Esophagus mucosa (tissue), 1 donor: ENCODE data around the gene S100A16. TPM values are rescaled to one million over a fixed set of nuclear protein-coding genes. Genes with fewer than 3 reads are reported as not detected.
"Not testable (repeated sequence)": the region's sequence is repeated elsewhere in the genome, so short reads cannot be mapped to it uniquely, and the experiment has no call there.

Experiments
- ATAC-seq: fragments of 200-7000 bp; cut with Tn5 transposase; one replicate; pipeline ENCODE4 v1.9.1; 2020
- total RNA-seq: library from RNA; stranded (reverse); gene quantifications from one replicate; pipeline ENCODE4 v1.2.4, GENCODE V29; 2023
- donor health status: DM: yes; HTN: yes; CAD: no.

The S100A16 gene
- total RNA-seq, 1 donor from 2014 or later, result 1,290 TPM

GRCh38 chr1:153583976-153584375 lies 29.0 kb downstream of the S100A16 start:
- ATAC-seq, result no peak

DNA sequence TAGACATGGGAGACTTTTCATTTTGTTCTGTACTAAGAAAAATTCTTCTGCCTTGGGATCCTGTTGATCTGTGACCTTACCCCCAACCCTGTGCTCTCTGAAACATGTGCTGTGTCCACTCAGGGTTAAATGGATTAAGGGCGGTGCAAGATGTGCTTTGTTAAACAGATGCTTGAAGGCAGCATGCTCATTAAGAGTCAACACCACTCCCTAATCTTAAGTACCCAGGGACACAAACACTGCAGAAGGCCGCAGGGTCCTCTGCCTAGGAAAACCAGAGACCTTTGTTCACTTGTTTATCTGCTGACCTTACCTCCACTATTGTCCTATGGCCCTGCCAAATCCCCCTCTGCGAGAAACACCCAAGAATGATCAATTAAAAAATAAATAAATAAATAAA lies 29.4 kb downstream of the S100A16 start:
- ATAC-seq, result not testable (repeated sequence)

DNA sequence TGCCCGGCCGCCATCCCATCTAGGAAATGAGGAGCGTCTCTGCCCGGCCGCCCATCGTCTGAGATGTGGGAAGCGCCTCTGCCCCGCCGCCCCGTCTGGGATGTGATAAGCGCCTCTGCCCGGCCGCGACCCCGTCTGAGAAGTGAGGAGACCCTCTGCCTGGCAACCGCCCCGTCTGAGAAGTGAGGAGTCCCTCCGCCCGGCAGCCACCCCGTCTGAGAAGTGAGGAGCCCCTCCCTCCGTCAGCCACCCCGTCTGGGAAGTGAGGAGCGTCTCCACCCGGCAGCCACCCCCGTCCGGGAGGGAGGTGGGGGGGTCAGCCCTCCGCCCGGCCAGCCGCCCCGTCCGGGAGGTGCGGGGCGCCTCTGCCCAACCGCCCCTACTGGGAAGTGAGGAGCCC lies 30.1 kb downstream of the S100A16 start:
- ATAC-seq, result not testable (repeated sequence)

DNA sequence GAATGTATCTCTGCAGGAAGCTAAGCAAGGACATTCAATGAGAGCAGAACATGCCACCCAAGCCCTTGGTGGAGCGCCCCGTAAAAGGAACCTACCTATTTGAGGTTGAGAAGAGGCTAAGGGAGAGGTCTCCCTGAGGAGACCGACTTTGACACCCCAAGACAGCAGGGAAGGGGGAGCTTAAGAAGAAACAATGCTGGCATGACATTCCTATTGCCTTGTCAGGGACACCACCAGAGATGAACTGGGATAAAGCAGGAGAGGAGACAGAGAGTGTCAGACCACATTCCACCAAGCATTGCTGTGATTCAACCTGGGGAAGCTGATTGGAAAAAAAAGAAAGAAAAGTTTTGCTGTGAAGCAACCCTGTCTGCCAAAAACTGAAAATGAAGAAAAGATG lies 34.0 kb downstream of the S100A16 start:
- ATAC-seq, result no peak

GRCh38 chr1:153578490-153578889 lies 34.4 kb downstream of the S100A16 start:
- ATAC-seq, result no peak

DNA sequence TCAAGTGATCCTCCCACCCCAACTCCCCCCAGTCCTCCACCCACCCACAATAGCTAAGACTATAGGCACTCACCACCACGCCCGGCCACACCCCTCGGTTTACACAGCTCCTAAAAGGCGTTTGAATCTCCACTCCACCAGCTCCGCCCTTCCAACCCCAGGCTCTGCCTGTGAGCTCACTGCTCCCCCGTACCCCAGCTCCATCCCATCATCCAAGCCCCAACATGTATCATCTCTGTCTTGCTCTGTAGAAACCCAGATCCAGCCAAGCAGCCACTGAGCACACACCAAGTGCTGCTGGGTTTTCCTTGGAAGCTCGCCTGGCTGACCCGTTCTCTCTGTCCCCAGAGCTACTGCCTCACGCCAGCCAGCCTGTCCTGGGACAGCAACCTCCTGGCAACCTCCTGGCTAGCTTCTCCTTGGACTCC lies 35.3 kb downstream of the S100A16 start:
- ATAC-seq, result peak; percentile 90

DNA sequence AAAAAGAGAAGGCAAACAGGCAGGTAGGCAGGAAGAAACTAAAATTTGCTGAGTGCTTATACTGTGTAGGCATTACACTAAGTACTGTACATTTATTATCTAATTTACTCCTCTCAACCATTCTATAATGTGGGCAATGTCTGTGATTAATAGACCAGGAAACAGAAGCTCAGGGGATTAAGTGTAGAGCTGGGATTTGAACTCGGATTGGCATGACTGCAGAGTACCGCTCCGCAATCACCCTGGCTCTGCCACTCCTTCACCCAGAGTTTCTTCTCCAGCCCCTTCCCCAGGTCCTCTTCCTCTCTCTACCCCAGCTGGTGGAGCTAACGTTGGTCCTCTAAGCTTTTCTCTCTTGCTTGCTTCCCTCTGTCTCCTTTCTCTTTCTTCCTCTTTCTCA lies 35.8 kb downstream of the S100A16 start:
- ATAC-seq, result peak; percentile 68

DNA sequence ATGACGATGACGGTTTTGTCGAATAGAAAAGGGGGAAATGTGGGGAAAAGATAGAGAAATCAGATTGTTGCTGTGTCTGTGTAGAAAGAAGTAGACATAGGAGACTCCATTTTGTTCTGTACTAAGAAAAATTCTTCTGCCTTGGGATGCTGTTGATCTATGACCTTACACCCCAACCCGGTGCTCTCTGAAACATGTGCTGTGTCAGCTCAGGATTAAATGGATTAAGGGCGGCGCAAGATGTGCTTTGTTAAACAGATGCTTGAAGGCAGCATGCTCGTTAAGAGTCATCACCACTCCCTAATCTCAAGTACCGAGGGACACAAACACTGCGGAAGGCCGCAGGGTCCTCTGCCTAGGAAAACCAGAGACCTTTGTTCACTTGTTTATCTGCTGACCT lies 37.4 kb downstream of the S100A16 start:
- not testable (repeated sequence) for ATAC-seq

- ATAC-seq, result not testable (repeated sequence)
Observed at GRCh38 chr1:153575081-153575491, 37.9 kb downstream of the S100A16 start.

- no peak for ATAC-seq
Observed at GRCh38 chr1:153573351-153573750, 39.6 kb downstream of the S100A16 start.

- peak; percentile 73 for ATAC-seq
Observed at GRCh38 chr1:153572569-153573015, 40.3 kb downstream of the S100A16 start.

- no peak for ATAC-seq
Observed at GRCh38 chr1:153571706-153572105, 41.2 kb downstream of the S100A16 start.

- no peak for ATAC-seq
Observed at GRCh38 chr1:153570874-153571273, 42.1 kb downstream of the S100A16 start.

DNA sequence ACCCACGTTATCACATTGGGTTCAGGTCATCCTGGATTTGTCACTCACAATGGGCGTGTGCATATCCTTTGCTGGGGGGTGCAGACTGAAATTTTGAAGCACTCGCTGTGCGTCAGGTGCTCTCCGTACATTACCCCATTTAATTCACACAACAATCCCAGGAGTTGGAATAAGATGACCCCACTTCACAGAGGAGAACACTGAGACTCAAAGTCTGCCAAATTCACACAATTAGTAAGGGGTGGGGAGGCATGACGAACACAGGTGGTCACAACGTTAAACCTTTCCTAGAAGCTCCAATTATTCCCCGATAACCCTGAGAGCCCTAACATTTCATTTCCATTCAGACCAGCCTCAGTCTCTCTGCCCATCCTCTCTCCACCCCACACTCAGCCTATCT lies 43.5 kb downstream of the S100A16 start:
- ATAC-seq, result no peak

DNA sequence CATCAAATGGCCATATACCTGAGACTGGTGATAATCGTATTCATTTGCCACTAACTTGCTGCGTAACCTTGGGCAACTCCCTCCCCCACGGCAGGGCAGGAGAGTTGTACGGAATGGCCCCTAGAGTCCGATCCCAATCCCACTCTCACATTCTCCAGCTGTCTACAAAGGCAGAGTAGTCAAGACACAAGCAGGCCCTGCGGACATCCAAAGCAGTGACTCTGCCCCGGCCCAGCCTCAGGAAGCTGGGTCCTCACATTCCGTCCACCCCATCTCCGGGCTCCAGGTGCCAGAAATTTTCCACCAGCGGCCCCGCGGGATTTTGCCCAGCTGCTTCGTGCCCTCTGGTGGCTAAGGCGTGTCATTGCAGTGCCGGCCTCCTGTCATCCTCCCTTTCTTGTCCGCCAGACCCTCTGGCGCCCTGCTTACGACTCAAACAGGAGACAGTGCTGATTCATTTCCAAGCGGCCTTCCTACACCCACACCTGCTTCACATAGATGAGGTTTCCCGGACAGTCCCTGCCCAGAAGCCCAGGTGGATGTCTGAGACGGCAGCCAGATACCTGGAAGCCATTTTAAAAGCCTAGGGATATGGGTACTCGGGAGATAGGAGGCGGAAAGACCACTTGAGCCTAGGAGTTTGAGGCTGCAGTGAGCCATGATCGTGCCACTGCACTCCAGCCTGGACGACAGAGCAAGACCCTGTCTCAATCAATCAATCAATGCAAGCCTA lies 44.4 kb downstream of the S100A16 start:
- peak; percentile 23 for ATAC-seq

DNA sequence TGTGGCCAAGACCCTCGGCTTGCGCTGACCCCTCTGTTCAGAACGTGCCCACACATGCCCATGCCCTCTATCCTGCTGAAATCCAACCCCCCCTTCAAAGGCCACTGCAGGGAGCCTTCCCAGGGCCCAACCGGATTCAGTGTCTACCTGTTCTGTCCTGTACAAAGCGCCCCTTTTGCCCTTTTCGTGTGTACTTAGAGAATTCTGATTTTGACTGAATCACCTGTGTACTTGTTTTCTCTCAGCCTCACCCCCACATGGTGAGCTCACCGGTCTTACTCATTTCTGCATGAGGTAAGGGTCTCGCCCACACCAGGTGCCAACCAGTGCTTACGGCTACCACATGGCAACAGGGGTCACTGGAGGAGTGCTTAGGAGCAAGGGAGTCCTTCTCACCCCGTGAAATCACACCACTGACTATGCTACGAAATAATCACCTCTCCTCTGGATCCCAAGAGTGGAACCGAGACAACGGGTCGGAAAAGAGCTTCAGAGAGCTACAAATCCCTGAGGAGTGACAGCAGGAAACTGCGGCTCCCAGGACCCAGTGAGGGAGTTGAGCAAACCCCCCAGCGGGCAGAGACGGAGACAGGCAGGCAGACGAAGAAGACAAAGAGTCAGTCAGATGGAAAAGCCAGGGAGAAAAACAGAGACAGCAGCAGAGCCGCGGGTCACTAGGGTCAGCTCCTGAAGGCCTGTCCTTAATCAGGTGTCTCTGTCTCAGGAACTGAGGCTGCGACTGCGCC lies 45.1 kb downstream of the S100A16 start:
- ATAC-seq, result peak; percentile 51

DNA sequence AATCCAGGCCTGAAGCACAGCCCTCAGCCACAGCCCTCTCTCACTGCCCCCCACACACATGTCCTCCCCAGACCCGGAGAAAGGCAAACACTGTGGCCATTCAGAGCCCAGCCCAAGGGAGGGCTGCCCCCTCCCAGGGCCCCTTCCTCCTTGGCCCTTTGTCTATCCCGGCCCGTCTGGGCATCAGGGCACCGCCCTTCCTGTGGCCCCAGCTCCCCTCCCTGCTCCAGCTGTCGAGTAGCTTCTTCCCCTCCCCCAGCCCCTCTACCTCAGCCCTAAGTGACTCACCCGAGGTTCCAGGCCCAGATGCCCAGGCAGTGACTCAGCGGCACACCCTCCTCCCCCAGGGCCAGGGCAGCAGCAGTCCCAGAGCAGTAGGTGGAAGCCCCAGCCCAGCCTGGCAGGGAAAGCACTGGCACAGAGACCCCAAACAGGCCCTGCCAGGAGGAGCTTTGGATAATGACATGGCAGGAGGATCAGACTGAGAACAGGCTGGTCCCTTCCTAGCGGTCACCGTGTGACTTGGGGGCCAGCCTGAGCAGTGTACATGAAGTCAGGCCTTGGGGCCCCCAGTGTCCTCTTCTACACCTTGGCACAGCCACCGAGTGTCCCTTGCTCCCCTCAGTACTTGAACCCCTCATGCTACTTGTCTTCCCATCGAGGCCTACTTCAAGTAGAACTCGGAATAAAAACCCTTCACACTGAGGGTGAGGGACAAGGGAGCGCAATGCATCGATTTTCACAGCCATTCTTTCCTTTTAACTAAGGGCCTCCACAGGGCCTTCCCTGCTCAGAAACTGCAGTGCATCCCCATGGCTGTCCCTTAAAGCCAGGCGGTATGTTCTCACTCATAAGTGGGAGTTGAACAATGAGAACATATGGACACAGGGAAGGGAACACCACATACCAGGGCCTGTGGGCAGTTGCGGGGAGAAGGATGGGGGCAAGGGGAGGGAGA lies 46.2 kb downstream of the S100A16 start:
- ATAC-seq, result peak; percentile 85

DNA sequence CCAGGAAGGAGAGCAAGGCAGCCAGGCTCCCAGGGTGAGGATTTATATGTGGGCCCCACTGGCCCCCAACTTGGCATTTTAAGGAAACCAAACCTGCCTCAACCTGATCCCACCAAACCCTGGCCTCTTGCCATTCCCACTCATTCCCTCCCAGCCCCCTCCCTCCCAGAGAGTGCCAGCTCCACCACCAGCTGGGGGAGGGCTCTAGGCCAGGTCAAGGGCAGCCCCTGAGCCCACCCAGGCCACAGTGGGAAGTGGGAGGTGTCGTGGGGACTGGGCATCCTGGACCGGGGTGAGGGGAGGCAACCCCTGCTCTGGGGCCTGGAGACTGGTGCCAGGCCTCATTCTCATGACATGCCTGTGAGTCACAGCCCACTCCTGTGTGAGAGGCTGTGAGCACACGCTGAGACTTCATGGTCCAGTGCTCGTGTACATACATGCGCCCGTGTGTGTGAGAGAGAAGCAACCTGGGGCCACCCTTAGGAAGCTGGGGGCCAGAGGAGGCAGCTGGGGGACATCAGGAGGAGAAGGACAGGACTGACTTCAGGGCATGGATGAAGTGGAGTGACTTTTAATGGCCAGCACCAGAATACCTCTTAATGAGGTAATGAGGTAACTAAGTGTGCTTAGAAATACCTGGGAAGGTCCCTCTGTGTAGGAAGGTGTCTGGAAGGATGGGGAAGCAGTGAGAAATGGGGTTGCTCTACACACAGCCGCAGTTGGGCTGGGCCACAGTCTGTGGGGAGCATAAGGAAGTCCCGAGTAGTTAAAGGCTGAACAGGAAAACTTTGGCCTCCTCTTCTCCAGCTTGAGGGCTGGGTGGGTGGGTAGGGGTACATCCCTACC lies 47.2 kb downstream of the S100A16 start, which contains the start of gene S100A2:
Gene S100A2 (minus strand): TSS at position 316 of the 846 bp plus-strand sequence. CDS start 1,967 bp downstream, outside the sequence.
- peak; percentile 77 for ATAC-seq

DNA sequence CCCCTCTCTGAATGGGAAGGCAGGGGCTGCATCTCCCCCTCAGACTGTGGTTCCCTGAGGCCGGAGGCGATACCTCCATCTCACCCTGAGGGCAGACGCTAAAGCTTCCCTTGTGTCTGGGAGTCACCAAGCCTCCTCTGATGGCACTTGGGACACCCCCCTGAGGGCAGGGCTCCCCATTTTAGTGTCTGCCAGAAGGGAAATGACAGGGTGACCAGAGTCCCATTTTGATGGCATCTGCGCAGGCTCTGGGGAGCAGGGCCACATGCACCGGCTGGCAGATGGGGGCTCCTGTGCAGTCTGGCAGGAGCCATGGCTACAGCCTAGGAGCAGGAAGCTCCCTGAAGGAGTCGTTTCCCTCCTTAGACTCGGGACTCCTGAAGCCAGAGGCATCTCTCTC lies 48.9 kb downstream of the S100A16 start:
- ATAC-seq, result no peak

DNA sequence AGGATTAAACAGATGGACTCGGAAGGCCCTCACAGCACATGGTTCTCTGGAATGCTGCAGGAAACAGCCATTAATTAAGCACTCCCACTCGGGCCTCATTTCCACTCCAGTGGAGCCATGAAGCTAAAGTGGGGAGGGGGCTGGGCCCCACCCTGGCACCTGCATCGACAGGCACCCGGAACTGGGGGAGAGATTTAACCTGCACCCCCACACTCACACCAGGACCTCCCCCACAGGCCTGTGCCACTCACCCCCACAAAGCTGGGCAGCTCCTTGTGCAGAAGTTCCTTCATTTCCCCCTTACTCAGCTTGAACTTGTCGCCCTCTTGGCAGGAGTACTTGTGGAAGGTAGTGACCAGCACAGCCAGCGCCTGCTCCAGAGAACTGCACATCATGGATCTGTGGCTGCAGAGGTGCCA lies 49.4 kb downstream of the S100A16 start:
- no peak for ATAC-seq

- not testable (repeated sequence) for ATAC-seq
Observed at GRCh38 chr1:153562021-153562420, 50.9 kb downstream of the S100A16 start.
